Activated T-cell treated with anti-CD3 and anti-CD28 coated beads for 4 hours (primary cell): ENCODE measurements around the gene ADGRE3.

Experiments
- DNase-seq: peaks from one replicate; pipeline ENCODE4 v3.0.0-alpha.2; 2020

ADGRE3 gene

GRCh38 chr19:14674764-14675163 is at the start of gene ADGRE3:
ADGRE3 (minus strand) TSS chr19:14674844; CDS start chr19:14674770, 74 bp downstream.
- no peak for DNase-seq

GRCh38 chr19:14722127-14722526 is 47.5 kb upstream of the ADGRE3 start:
- no peak for DNase-seq

GRCh38 chr19:14719162-14719561 is 44.5 kb upstream of the ADGRE3 start:
- no peak for DNase-seq

GRCh38 chr19:14718522-14719116 is 44.0 kb upstream of the ADGRE3 start:
- DNase-seq: no peak

- no peak for DNase-seq
Measured at GRCh38 chr19:14715841-14716240, 41.2 kb upstream of the ADGRE3 start.

GRCh38 chr19:14704450-14704849 is 29.8 kb upstream of the ADGRE3 start:
- DNase-seq: no peak

GRCh38 chr19:14703833-14704232 is 29.2 kb upstream of the ADGRE3 start:
- no peak for DNase-seq

- DNase-seq: no peak
Measured at GRCh38 chr19:14700711-14701375, 26.2 kb upstream of the ADGRE3 start.

- no peak for DNase-seq
Measured at GRCh38 chr19:14699641-14700040, 25.0 kb upstream of the ADGRE3 start.

DNA sequence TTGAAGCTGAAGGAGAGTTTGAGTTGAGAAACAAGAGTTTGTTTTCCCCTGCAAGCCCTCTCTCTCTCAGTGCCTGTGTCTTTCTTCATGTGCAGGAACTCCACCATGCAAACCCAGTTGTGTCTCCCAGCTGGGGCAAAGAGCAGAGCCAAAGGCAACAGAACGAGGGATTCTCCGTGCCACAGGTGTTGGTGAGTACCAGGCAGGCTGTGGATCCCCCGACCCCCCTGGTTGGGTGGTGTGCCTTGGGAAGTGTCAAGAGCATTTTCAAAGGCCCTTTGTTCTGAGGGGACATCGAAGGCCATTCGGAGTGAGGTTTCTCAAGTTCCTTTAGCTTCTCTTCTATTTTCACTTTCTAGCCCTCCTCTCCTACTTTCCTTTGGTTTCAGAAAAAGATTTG is 20.8 kb upstream of the ADGRE3 start:
- no peak for DNase-seq

DNA sequence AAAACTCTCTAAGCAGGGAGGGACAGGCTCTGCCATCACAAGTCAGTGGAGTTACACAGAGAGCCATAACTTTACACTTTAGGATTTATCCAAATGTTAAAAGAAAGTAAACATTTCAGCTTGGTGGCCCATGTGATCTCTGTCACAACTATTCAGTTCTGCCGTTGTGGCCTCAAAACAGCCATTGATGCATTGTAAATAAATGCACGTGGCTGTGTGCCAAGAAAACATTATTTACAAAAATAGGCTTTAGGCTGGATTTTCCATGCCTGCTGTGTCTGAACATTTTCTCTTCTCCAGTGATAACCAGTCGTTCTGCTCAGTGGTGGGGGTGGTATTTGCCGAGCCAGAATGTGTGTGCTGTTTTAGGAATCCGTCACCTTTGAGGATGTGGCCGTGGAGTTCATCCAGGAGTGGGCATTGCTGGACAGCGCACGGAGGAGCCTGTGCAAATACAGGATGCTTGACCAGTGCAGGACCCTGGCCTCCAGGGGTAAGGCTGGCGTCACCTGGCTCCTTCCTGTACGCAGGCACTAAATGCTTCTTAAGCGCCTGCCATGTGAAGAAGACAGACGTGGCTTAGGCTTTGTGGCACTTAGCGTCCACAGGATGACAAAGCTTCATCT is 20.1 kb upstream of the ADGRE3 start:
- DNase-seq: no peak

DNA sequence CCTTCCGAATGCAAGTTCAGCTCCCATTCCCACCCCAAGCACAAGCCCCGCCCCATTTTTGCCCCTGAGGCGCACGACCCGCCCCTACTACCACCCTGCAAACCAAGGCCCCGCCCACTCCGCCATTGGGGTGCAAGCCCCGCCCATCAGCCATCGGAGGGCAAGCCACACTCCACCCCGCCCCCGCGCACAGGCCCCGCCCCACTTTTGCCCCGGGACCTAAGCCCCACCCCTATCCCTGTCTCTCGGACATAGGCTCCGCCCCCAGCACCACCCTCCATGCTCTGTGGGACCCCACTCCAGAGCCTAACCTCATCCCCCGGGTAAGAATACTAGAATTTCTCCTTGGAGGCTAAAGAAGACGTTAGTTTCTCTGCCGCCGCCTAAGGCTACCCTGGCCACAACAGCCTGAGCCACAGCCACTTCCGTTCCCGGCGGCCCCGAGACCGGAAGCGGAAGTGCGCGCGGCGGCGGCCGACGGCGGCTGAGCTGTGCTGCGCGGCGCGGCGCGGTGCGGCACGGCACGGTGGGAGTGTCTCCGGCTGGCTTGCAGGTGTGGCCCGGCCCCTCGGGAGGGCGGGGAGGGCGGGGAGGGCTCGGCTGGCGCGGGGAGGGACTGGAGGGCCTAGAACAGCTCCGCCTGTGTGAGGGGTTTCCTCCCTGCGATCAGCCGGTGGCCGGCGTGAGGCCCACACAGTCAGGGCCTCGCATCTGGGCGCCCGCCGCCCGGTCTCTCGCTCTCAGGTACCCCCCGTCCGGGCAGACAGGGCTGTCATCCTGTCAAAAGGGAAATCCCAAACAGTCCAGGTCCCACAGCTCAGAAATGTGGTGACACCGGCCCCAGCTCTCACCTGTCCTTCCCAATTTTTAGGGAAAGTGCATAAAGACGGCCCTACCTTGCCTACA is 15.2 kb upstream of the ADGRE3 start, which contains the start of gene ZNF333:
TSS of gene ZNF333 (plus strand) at position 451 of the 906 bp plus-strand sequence. CDS start 3,444 bp downstream, outside the sequence.
- DNase-seq: peak; percentile 100

- DNase-seq: no peak
Measured at GRCh38 chr19:14686411-14686810, 11.8 kb upstream of the ADGRE3 start.

DNA sequence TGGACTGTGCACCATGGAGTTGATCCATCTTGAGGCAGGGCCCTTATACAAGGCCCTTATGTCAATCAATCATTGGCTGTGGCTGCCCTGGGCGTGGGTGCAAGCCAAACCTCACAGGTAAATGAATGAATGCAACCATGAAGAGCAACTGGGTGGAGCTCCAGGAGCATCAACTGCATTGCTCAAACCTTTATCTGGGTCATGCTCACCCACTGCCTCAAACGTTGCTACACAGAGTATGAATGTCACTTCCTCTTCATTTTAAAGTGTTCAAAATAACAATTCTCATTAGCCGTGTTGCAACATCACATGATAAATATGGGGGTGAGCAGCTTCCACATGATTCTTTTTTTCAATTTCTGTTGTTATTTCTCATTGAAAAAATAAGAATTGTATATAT is 8.8 kb upstream of the ADGRE3 start:
- DNase-seq: no peak

GRCh38 chr19:14682084-14682483 is 7.4 kb upstream of the ADGRE3 start:
- no peak for DNase-seq

DNA sequence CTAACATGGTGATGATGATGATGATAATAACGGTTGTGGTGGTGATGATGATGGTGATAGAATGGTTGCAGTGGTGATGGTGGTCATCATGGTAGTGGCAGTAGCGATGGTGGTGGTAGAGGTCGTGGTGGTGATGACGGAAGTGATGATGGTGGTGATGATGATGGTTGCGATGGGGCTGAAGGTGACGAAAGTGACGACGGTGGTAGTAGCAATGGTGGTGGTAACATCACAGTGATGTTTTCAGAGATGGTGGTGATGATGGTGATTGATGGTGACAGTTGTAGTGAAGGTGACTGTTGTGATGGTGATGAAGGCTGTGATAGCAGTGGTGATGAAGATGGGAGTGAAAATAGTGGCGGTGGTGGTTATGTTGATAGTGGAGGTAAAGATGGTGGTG is 3.6 kb upstream of the ADGRE3 start:
- DNase-seq: no peak

DNA sequence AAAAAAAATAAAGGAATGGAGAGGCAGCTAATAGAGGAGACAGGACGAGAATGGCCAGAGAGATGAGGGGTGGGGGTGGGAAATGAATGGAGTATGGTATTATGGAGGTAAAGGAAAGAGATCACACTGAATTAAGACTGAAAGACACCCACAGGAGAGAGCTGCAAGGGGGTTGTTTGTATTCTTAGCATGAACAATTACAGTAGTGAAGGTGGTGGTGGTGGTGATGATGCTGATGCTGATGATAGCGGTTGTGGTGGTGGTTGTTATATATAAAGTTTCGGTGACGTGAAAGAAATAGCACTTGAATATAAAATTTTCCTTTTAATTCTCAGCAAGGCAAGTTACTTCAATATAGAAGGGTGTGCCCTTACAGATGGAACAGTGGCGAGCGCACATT is 2.8 kb upstream of the ADGRE3 start:
- no peak for DNase-seq

DNA sequence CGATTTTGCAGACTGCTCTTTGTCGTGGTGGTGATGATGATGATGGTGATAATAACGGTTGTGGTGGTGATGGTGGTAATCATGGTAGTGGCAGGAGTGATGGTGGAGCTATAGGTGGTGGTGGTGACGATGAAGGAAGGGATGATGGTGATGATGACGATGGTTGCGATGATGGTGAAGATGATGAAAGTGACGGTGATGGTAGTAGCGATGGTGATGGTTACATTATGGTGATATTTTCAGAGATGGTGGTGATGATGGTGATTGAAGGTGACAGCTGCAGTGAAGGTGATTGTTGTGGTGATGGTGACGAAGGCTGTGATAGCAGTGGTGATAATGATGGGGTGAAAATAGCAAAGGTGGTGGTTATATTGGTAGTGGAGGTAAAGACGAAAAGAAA is 2.1 kb upstream of the ADGRE3 start:
- no peak for DNase-seq

DNA sequence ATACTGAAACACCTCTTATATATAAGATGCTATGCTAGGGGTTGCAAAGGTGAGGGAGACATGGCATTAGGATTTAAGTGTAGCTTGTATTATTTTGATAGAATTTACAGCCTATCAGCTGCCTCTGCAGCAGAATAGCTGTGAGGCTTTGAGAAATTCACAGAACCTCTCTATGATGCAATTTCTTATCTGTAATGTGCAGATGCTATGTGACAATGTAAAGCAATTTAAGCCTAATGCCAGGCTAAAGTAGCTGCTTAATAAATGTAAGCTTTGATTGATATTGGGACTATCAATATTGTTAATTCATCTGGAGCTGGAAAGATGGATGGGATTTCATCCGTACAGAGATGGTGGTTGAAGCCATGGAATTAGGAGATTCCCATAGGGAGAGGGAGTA is 1.6 kb downstream of the ADGRE3 start:
- DNase-seq: no peak

DNA sequence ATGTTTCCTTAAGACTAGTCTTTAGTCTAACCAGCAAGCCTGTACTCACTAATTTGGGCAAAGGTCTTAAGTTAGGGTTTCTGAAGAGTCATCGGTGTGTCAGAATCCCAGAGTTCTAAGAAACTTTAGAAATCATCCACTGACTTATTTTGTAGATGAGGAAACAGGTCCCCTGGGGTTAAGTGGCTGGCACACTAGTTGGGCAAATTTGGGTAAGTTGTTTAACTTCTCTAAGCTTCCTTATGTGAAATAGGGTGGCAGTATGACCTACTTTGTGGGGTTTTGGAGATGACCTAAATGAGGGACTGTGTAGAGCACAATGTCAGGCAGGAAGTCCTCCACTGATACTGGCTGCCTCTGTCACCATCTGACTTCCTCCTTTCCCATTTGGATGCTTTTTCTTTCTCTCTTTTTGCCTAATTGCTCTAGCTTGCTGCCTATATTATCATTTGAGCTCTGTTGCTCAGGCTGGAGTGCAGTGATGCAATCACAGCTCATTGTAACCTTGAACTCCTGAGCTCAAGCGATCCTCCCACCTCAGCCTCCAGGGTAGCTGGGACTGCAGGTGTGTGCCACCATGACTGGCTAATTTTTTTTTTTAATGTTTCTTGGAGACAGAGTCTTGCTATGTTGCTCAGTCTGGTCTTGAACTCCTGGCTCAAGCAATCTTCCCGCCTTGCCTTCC is 2.3 kb downstream of the ADGRE3 start:
- no peak for DNase-seq

DNA sequence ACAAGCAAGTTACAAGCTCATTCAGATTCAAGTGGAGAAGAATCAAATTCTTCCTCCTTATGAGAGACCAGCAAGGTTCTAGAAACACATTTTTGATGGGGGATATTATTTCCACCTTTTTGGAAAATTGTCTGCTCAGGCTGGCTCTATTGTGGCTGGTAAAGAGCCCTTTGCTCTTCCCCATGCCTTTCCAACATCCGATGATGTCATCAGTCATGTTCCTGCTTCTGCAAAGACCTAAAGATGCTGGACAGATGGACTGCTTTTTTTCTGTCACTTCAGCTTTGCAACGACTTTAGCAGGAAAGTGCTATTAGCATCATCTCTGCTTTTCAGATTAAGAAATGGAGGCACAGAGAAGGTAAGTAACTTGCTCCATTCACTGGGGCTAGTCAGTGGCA is 4.2 kb downstream of the ADGRE3 start:
- DNase-seq: no peak

- DNase-seq: no peak
Measured at GRCh38 chr19:14669940-14670339, 4.7 kb downstream of the ADGRE3 start.
